ENCODE data around the gene RHAG.

DNA sequence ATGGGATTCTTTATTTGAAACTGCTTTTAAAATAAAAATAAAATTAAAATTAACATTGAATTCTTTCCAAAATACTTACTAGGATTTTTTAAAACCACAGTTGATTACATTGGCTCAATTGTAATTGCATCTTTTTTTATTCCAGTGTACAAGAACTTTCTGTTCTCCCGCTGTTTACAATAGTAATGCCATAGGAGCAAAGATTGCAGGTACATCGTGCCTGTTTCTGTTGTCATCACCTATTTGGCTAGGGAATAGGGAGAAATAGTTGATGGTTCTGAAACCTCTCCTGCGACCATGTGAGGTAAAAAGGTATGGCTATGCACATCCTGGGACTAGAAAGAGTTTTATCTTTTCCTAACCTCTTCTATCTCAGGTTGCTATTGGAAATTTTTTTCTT, 28.2 kb upstream of the RHAG start:
- TF ChIP-seq CTCF (conservative IDR thresholded peaks at IDR 0.05; ENCODE audit: low read length), result no peak
- TF ChIP-seq EZH2phosphoT487 (IDR thresholded peaks at IDR 0.05; ENCODE audit: borderline replicate concordance, low read depth, low read length), result no peak

Data from OCI-LY7 (cell line).